PC-3 (cell line): Measurements from ENCODE around the gene SLC12A6.

Experiments used
- CTCF ChIP-seq: fragments of 300-600 bp; sonication (generic); conservative IDR thresholded peaks from 2 replicates; pipeline ENCODE4 v1.5.1; 2017; ENCODE audit warnings: antibody characterized with exemption, low read depth, mild to moderate bottlenecking, low read length
- EZH2 ChIP-seq: fragments of 300-600 bp; sonication (generic); IDR thresholded peaks from one replicate; pipeline ENCODE4 v1.6.1; 2017; ENCODE audit warnings: antibody characterized with exemption, mild to moderate bottlenecking, low read length; ENCODE audit not compliant: unreplicated experiment
- EZH2phosphoT487 ChIP-seq: fragments of 300-600 bp; sonication (generic); IDR thresholded peaks from 2 replicates; pipeline ENCODE4 v1.6.1; 2018; ENCODE audit warnings: mild to moderate bottlenecking, antibody characterized with exemption, low read length, borderline replicate concordance

GRCh38 chr15:34292621-34293020 lies 45.0 kb downstream of the SLC12A6 start:
- TF ChIP-seq CTCF = no peak
- TF ChIP-seq EZH2 = no peak
- no peak for TF ChIP-seq EZH2phosphoT487
